PC-3 (cell line): ENCODE results near the gene POU4F1. TPM values are rescaled to one million over a fixed set of nuclear protein-coding genes. Genes with fewer than 3 reads are reported as not detected.
A peak's percentile ranks its signal among the peaks of the same experiment; 100 is the strongest.

Experiments used
- ATAC-seq: fragments of 200-7000 bp; cut with Tn5 transposase; 2 replicates; pipeline ENCODE4 v1.9.1; 2020; ENCODE audit warnings: mild to moderate bottlenecking, moderate library complexity
- BruUV-seq: library from RNA; stranded (reverse); fragments of 400-500 nt; replicated peaks from 2 replicates; lab custom pipeline; 2021; lab: Mats Ljungman, UMichigan
- CTCF ChIA-PET: fragments of 300-600 bp; sonication (Branson Sonifier 250); formaldehyde crosslinking; loops from one replicate; lab custom pipeline; 2022; ENCODE audit warnings: antibody characterized with exemption; lab: Charles Lee
- POLR2A ChIA-PET: fragments of 300-600 bp; sonication (Branson Sonifier 250); formaldehyde crosslinking; loops from one replicate; lab custom pipeline; 2022; ENCODE audit warnings: antibody characterized with exemption; ENCODE audit not compliant: unreplicated experiment; lab: Charles Lee
- DNase-seq: peaks from one replicate; pipeline ENCODE4 v3.0.0-alpha.2; 2015
- H2AFZ ChIP-seq: fragments of 300-600 bp; sonication (generic); 2 replicates; pipeline ENCODE4 v1.6.0; 2016; ENCODE audit warnings: antibody characterized with exemption, low read length
- H3F3A ChIP-seq: fragments of 300-600 bp; sonication (generic); one replicate; pipeline ENCODE4 v1.6.0; 2017; ENCODE audit warnings: antibody characterized with exemption, low read length, control low read depth, mild to moderate bottlenecking; ENCODE audit not compliant: unreplicated experiment
- H3K27ac ChIP-seq: fragments of 300-600 bp; sonication (generic); 2 replicates; pipeline ENCODE4 v1.5.1; 2016; ENCODE audit warnings: mild to moderate bottlenecking, low read length
- H3K27me3 ChIP-seq: fragments of 300-600 bp; sonication (generic); 2 replicates; pipeline ENCODE4 v1.6.1; 2016; ENCODE audit warnings: low read length, mixed read lengths
- H3K36me3 ChIP-seq: fragments of 300-600 bp; sonication (generic); 2 replicates; pipeline ENCODE4 v1.6.1; 2016; ENCODE audit warnings: low read depth, mixed run types, low read length, mixed read lengths
- H3K4me1 ChIP-seq: fragments of 300-600 bp; sonication (generic); 2 replicates; pipeline ENCODE4 v1.5.1; 2016; ENCODE audit warnings: low read length; ENCODE audit not compliant: insufficient read depth
- H3K4me2 ChIP-seq: fragments of 300-600 bp; sonication (generic); 2 replicates; pipeline ENCODE4 v1.6.0; 2016; ENCODE audit warnings: low read length
- H3K4me3 ChIP-seq: fragments of 300-600 bp; sonication (generic); 2 replicates; pipeline ENCODE4 v1.5.1; 2016; ENCODE audit warnings: mild to moderate bottlenecking, low read length, mixed read lengths
- H3K79me2 ChIP-seq: fragments of 300-600 bp; sonication (generic); 2 replicates; pipeline ENCODE4 v1.6.1; 2017; ENCODE audit warnings: low read length, mixed read lengths
- H3K9ac ChIP-seq: fragments of 300-600 bp; sonication (generic); 2 replicates; pipeline ENCODE4 v1.6.0; 2016; ENCODE audit warnings: mild to moderate bottlenecking, low read length
- H3K9me2 ChIP-seq: fragments of 300-600 bp; sonication (generic); replicated peaks from 2 replicates; pipeline ENCODE4 v1.6.1; 2016; ENCODE audit warnings: mixed run types, low read length, mixed read lengths
- H3K9me3 ChIP-seq: fragments of 300-600 bp; sonication (generic); 2 replicates; pipeline ENCODE4 v1.6.1; 2016; ENCODE audit warnings: low read length, mixed read lengths
- H4K20me1 ChIP-seq: fragments of 300-600 bp; sonication (generic); 2 replicates; pipeline ENCODE4 v1.6.1; 2016; ENCODE audit warnings: low read length, mixed read lengths
- EZH2 ChIP-seq: fragments of 300-600 bp; sonication (generic); IDR thresholded peaks from one replicate; pipeline ENCODE4 v1.6.1; 2017; ENCODE audit warnings: antibody characterized with exemption, mild to moderate bottlenecking, low read length; ENCODE audit not compliant: unreplicated experiment
- EZH2phosphoT487 ChIP-seq: fragments of 300-600 bp; sonication (generic); IDR thresholded peaks from 2 replicates; pipeline ENCODE4 v1.6.1; 2018; ENCODE audit warnings: mild to moderate bottlenecking, antibody characterized with exemption, low read length, borderline replicate concordance
- intact Hi-C: fragments of 100-400 bp; cut with micrococcal nuclease; formaldehyde crosslinking; loops from 2 replicates; pipeline ENCODE4 v1.9.0; 2023
- total RNA-seq: library from RNA; depleted of rRNA; stranded (reverse); fragments of >200 nt; gene quantifications from 2 replicates; pipeline ENCODE4 v1.2.3, GENCODE V29; 2014
- TF ChIP-seq, protein P1 (sequence below): fragments of 300-600 bp; sonication (generic); conservative IDR thresholded peaks from 2 replicates; pipeline ENCODE4 v1.5.1; 2017; ENCODE audit warnings: antibody characterized with exemption, low read depth, mild to moderate bottlenecking, low read length

Gene POU4F1
- total RNA-seq, 1 experiment from 2014 or later, result not detected

DNA sequence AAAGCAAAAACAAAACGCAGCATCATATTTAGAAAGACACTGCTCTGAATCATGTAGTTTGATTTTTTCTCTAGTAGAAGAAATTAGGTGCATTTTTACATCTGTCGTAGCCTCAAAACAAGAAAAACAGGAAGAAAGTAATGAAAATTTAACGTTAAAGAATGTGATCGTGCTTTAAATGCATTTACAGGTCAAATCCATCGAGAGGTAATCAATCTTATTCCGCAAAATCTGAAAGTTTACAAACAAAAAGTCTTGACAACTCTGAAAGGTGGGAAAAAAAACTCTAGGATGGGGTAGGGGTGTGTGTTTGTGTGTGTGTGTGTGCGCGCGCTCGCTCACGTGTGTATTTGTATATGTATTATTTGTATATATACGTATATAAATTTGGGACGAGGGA lies 10.2 kb downstream of the POU4F1 start:
- POLR2A ChIA-PET, result no interaction called here
- CTCF ChIA-PET, result no interaction called here
- Histone ChIP-seq H3K36me3 (no peaks in the 10 kb centered on the region), H3K4me3 (no peak overlapping the region), H3K4me2 (no peak overlapping the region), H4K20me1 (no peaks in the 10 kb centered on the region), H3F3A (no peaks in the 10 kb centered on the region), H3K9ac (no peak overlapping the region), H3K9me2 (no peaks in the 10 kb centered on the region), H3K79me2 (no peaks in the 10 kb centered on the region), H3K27me3 (peaks cover 60% of the 10 kb centered on the region), H2AFZ (no peak overlapping the region), H3K4me1 (no peaks in the 10 kb centered on the region), H3K9me3 (no peaks in the 10 kb centered on the region), H3K27ac (no peak overlapping the region)
- no TSS peak for BruUV-seq
- no peak for DNase-seq
- intact Hi-C loops, result loop anchor here (10.0 kb wide), 1 partner anchor 152 kb away; no protein-coding TSS in a partner anchor
- TF ChIP-seq, protein P1, sequence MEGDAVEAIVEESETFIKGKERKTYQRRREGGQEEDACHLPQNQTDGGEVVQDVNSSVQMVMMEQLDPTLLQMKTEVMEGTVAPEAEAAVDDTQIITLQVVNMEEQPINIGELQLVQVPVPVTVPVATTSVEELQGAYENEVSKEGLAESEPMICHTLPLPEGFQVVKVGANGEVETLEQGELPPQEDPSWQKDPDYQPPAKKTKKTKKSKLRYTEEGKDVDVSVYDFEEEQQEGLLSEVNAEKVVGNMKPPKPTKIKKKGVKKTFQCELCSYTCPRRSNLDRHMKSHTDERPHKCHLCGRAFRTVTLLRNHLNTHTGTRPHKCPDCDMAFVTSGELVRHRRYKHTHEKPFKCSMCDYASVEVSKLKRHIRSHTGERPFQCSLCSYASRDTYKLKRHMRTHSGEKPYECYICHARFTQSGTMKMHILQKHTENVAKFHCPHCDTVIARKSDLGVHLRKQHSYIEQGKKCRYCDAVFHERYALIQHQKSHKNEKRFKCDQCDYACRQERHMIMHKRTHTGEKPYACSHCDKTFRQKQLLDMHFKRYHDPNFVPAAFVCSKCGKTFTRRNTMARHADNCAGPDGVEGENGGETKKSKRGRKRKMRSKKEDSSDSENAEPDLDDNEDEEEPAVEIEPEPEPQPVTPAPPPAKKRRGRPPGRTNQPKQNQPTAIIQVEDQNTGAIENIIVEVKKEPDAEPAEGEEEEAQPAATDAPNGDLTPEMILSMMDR, result no peak
- TF ChIP-seq EZH2phosphoT487 (no peak), EZH2 (no peak)
- no peak for ATAC-seq

DNA sequence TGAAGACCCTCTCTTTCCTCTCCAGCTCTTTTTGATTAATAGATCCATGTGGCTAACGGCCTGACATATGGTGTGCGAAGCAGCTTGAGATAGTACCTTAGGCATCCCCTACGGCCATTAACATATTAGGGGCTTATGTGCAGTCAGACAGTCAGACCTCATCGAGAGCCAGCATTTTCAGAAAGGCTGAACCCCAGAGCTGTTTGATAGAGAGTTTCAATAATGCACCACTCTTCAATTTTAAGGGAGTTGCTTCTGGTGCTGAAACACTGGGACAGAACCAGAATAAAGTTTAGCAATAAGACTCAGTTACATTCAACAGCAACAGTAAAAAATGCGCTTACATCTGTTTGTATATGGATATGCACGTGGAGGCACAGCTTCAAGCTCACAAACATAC lies 10.8 kb downstream of the POU4F1 start:
- H3K27me3 ChIP-seq, result peaks cover 55% of the 10 kb centered on the region
- H3K9me2 ChIP-seq, result no peaks in the 10 kb centered on the region
- TF ChIP-seq EZH2, result no peak
- no peak for TF ChIP-seq EZH2phosphoT487
- TF ChIP-seq, protein P1, result no peak
- no peaks in the 10 kb centered on the region for H3K4me1 ChIP-seq
- no TSS peak for BruUV-seq
- H3K36me3 ChIP-seq, result no peaks in the 10 kb centered on the region
- H2AFZ ChIP-seq, result no peak overlapping the region
- H3K9me3 ChIP-seq, result no peaks in the 10 kb centered on the region
- no peaks in the 10 kb centered on the region for H3K79me2 ChIP-seq
- ChIA-PET POLR2A (no interaction called here), CTCF (no interaction called here)
- no peak overlapping the region for H3K4me2 ChIP-seq
- H3K27ac ChIP-seq, result no peak overlapping the region
- no peaks in the 10 kb centered on the region for H4K20me1 ChIP-seq
- DNase-seq (no peak), ATAC-seq (no peak)
- intact Hi-C loops, result loop anchor here (10.0 kb wide), 1 partner anchor 152 kb away; no protein-coding TSS in a partner anchor
- H3F3A ChIP-seq, result no peaks in the 10 kb centered on the region
- H3K9ac ChIP-seq, result no peak overlapping the region
- H3K4me3 ChIP-seq, result no peak overlapping the region

DNA sequence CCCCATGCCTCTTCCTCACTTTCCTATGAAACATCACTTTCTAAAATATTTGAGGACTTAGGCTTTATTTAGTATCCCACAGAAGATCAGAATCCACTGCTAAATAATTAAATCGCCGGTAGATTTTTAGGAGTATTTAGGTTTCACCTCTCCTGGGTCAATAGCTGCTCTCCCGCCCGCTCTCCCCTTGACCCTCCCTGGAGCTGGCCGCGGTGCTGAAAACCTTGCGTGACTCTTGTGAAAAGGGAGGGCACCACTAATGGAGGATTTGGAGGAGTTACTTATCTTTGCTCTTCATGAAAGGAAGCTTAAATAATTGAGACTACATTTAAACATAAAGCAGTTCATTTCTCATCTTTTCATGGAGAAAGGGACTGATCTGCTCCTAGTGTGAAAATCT lies 14.1 kb downstream of the POU4F1 start:
- Histone ChIP-seq H3K27me3 (peaks cover 34% of the 10 kb centered on the region), H4K20me1 (no peaks in the 10 kb centered on the region), H3K4me1 (no peaks in the 10 kb centered on the region), H2AFZ (no peak overlapping the region), H3K4me2 (no peak overlapping the region), H3K79me2 (no peaks in the 10 kb centered on the region), H3K9me2 (no peaks in the 10 kb centered on the region), H3K36me3 (no peaks in the 10 kb centered on the region), H3K9ac (no peak overlapping the region), H3F3A (no peaks in the 10 kb centered on the region), H3K9me3 (no peaks in the 10 kb centered on the region), H3K4me3 (no peak overlapping the region), H3K27ac (no peak overlapping the region)
- POLR2A ChIA-PET, result no interaction called here
- BruUV-seq, result no TSS peak
- TF ChIP-seq EZH2 (no peak), EZH2phosphoT487 (no peak)
- TF ChIP-seq, protein P1, result no peak
- DNase-seq, result peak; percentile 48
- CTCF ChIA-PET, result no interaction called here
- intact Hi-C loops, result no loop called here
- no peak for ATAC-seq
